A549 (cell line): ENCODE data around the gene USP2. TPM values are rescaled to one million over a fixed set of nuclear protein-coding genes. Genes with fewer than 3 reads are reported as not detected.

Experiments used
- ATAC-seq, 2 experiments: fragments of 200-7000 bp in 1 of 2; fragments of >200 bp in 1 of 2; cut with Nextera tagmentation in 1 of 2; cut with Tn5 transposase in 1 of 2; 3 replicates each; pipeline versions ENCODE4 v1.8.0 to v1.9.1; 2018 to 2020; ENCODE audit warnings: mild to moderate bottlenecking in 1 of 2, moderate library complexity in 1 of 2
- CTCF ChIA-PET: fragments of 300-600 bp; sonication (Branson Sonifier 250); formaldehyde crosslinking; extraction: SDS; loops from one replicate; lab custom pipeline; 2021; ENCODE audit warnings: antibody characterized with exemption, inconsistent platforms; lab: Yijun Ruan, JAX
- POLR2A ChIA-PET: fragments of 350-600 bp; formaldehyde crosslinking; extraction: SDS; loops from one replicate; lab custom pipeline; 2021; ENCODE audit warnings: antibody characterized with exemption, inconsistent platforms; lab: Yijun Ruan, JAX
- DNase-seq, 2 experiments: peaks; one replicate each; pipeline versions ENCODE4 v3.0.0 to v3.0.0-alpha.2; 2011 to 2016; ENCODE audit warnings: low read depth in 1 of 2, low spot score in 1 of 2
- FAIRE-seq: peaks from 2 replicates; lab custom pipeline; 2011; peaks lifted over from hg19 to GRCh38; lab: Jason Lieb, UNC
- H3K27ac ChIP-seq, 2 experiments: fragments of >200 bp; sonication (Bioruptor Twin); formaldehyde crosslinking; 3 replicates each; pipeline ENCODE4 v1.5.1; 2016 to 2017
- H3K4me1 ChIP-seq: fragments of >200 bp; sonication (Bioruptor Twin); formaldehyde crosslinking; 3 replicates; pipeline ENCODE4 v1.6.1; 2016
- H3K4me2 ChIP-seq: fragments of >200 bp; sonication (Bioruptor Twin); formaldehyde crosslinking; 3 replicates; pipeline ENCODE4 v1.6.1; 2016
- H3K4me3 ChIP-seq: fragments of >200 bp; sonication (Bioruptor Twin); formaldehyde crosslinking; 3 replicates; pipeline ENCODE4 v1.5.1; 2016
- H3K9me3 ChIP-seq: fragments of >200 bp; sonication (Bioruptor Twin); formaldehyde crosslinking; 3 replicates; pipeline ENCODE4 v1.6.1; 2016
- ATOH8 ChIP-seq: fragments of 250-450 bp; sonication (Bioruptor Pico); IDR thresholded peaks from 2 replicates; pipeline ENCODE4 v1.5.0; 2020; ENCODE audit warnings: low read depth, mild to moderate bottlenecking, moderate library complexity
- BHLHE40 ChIP-seq: IDR thresholded peaks from 2 replicates; pipeline ENCODE4 v1.6.1; 2012; ENCODE audit warnings: low read depth, low read length, inconsistent platforms
- CBX2 ChIP-seq: fragments of 200-600 bp; sonication (generic); IDR thresholded peaks from 2 replicates; pipeline ENCODE4 v1.6.1; 2016; ENCODE audit warnings: low read depth, mild to moderate bottlenecking, borderline replicate concordance
- CBX8 ChIP-seq: fragments of 200-600 bp; sonication (generic); IDR thresholded peaks from 2 replicates; pipeline ENCODE4 v1.6.1; 2016
- CEBPB ChIP-seq, 2 experiments: fragments of >200 bp in 1 of 2; sonication (Bioruptor Twin) in 1 of 2; formaldehyde crosslinking in 1 of 2; IDR thresholded peaks; 2 replicates each; pipeline ENCODE4 v1.6.1; 2012 to 2016
- EHMT2 ChIP-seq: fragments of 200-600 bp; sonication (generic); IDR thresholded peaks from 2 replicates; pipeline ENCODE4 v1.6.1; 2016; ENCODE audit warnings: antibody characterized with exemption, low read depth, mild to moderate bottlenecking, moderate library complexity
- ELK1 ChIP-seq: fragments of 150-350 bp; IDR thresholded peaks from 2 replicates; pipeline ENCODE4 v1.6.1; 2014; ENCODE audit warnings: low read depth, mild to moderate bottlenecking, low read length
- FOXS1 ChIP-seq: fragments of 250-450 bp; sonication (Bioruptor Pico); IDR thresholded peaks from 2 replicates; pipeline ENCODE4 v1.5.0; 2020; ENCODE audit warnings: mild to moderate bottlenecking, moderate library complexity
- GATA3 ChIP-seq: IDR thresholded peaks from 2 replicates; pipeline ENCODE4 v1.6.1; 2012; ENCODE audit warnings: borderline replicate concordance
- HEYL ChIP-seq: fragments of 250-450 bp; sonication (Bioruptor Pico); IDR thresholded peaks from 2 replicates; pipeline ENCODE4 v1.8.0; 2021; ENCODE audit warnings: mild to moderate bottlenecking, moderate library complexity
- HOXB13 ChIP-seq: fragments of 250-450 bp; sonication (Bioruptor Pico); IDR thresholded peaks from 2 replicates; pipeline ENCODE4 v1.5.0; 2020; ENCODE audit warnings: low read depth, mild to moderate bottlenecking, moderate library complexity
- JUN ChIP-seq, 2 experiments: fragments of >200 bp; sonication (Bioruptor Twin); formaldehyde crosslinking; IDR thresholded peaks; 2 replicates in 1 of 2; 3 replicates in 1 of 2; pipeline ENCODE4 v1.6.1; 2016 to 2017
- JUNB ChIP-seq: fragments of >200 bp; sonication (Bioruptor Twin); formaldehyde crosslinking; IDR thresholded peaks from 2 replicates; pipeline ENCODE4 v1.6.1; 2016
- MAFK ChIP-seq: fragments of 450-650 bp; IDR thresholded peaks from 2 replicates; pipeline ENCODE4 v1.6.1; 2014; ENCODE audit not compliant: partially characterized antibody
- NFE2L2 ChIP-seq: fragments of 150-350 bp; conservative IDR thresholded peaks from 2 replicates; pipeline ENCODE4 v1.6.1; 2014; ENCODE audit warnings: low read length
- NPAS2 ChIP-seq: fragments of 250-450 bp; sonication (Bioruptor Pico); IDR thresholded peaks from 2 replicates; pipeline ENCODE4 v1.8.0; 2022; ENCODE audit warnings: mild to moderate bottlenecking, moderate library complexity, borderline replicate concordance
- PHF8 ChIP-seq: fragments of 200-600 bp; sonication (generic); IDR thresholded peaks from 2 replicates; pipeline ENCODE4 v1.6.1; 2016; ENCODE audit warnings: low read depth, mild to moderate bottlenecking, antibody characterized with exemption, moderate library complexity, borderline replicate concordance
- POLR2AphosphoS2 ChIP-seq: conservative IDR thresholded peaks from 2 replicates; pipeline ENCODE4 v1.6.1; 2012; ENCODE audit warnings: low read length, improper control_type of control experiment, inconsistent platforms
- RCOR1 ChIP-seq: fragments of 150-350 bp; IDR thresholded peaks from 2 replicates; pipeline ENCODE4 v1.6.1; 2014; ENCODE audit warnings: antibody characterized with exemption, low read length, low read depth
- RFX5 ChIP-seq: fragments of 450-650 bp; IDR thresholded peaks from 2 replicates; pipeline ENCODE4 v1.7.1; 2014; ENCODE audit warnings: antibody characterized with exemption, mild to moderate bottlenecking, moderate library complexity
- USF2 ChIP-seq: fragments of 450-650 bp; IDR thresholded peaks from 2 replicates; pipeline ENCODE4 v1.6.1; 2014; ENCODE audit warnings: antibody characterized with exemption
- ZFP36 ChIP-seq: fragments of 450-650 bp; IDR thresholded peaks from 2 replicates; pipeline ENCODE4 v1.6.1; 2014; ENCODE audit warnings: borderline replicate concordance; ENCODE audit not compliant: partially characterized antibody
- WGBS: methylation state at CpG from one replicate; pipeline ENCODE4 v1.1.6; 2017; ENCODE audit errors: missing lambda C conversion rate; 5-methylcytosine and 5-hydroxymethylcytosine counted together
- polyA plus RNA-seq, 4 experiments: library from polyadenylated mRNA; depleted of rRNA in 3 of 4; stranded (reverse); fragments of >200 nt; fragmentation: RNase III in 1 of 4; extraction: RNeasy Plus Mini Kit Qiagen cat#74134 plus additional on column Dnase treatment in 1 of 4; gene quantifications; 2 replicates in 3 of 4; 3 replicates in 1 of 4; pipeline ENCODE4 v1.2.3, GENCODE V29; 2011 to 2017
- TF ChIP-seq, protein P1 (sequence below): fragments of >200 bp; sonication (Bioruptor Twin); formaldehyde crosslinking; IDR thresholded peaks from 2 replicates; pipeline ENCODE4 v1.6.1; 2016

The USP2 gene
- polyA plus RNA-seq, 2 of the 4 experiments (the other 2 are of a cell fraction) = 0.30 to 0.48 TPM

GRCh38 chr11:119347242-119347641 is 34.2 kb downstream of the USP2 start:
- POLR2A ChIA-PET = no interaction called here
- no peak for DNase-seq
- no peak overlapping the region for H3K4me2 ChIP-seq
- CTCF ChIA-PET = interaction anchor here (1.1 to 5.6 kb wide), 8 partner anchors 8 to 127 kb away, joined by 3 to 36 read pairs (median 6); partner anchors contain the start of gene USP2
- TF ChIP-seq MAFK (no peak), ZFP36 (no peak), JUN (IDR thresholded peaks at IDR 0.05) (no peak), NFE2L2 (no peak), USF2 (no peak), GATA3 (no peak), RCOR1 (no peak), HEYL (CRISPR knock-in tag) (no peak), BHLHE40 (no peak), EHMT2 (no peak), JUNB (no peak), NPAS2 (no peak), HOXB13 (CRISPR knock-in tag) (no peak), CEBPB (IDR thresholded peaks at IDR 0.05) (no peak), RFX5 (no peak), CBX8 (no peak), CBX2 (no peak), PHF8 (no peak)
- TF ChIP-seq, protein P1, sequence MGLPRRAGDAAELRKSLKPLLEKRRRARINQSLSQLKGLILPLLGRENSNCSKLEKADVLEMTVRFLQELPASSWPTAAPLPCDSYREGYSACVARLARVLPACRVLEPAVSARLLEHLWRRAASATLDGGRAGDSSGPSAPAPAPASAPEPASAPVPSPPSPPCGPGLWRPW = no peak
- H3K4me1 ChIP-seq = no peaks in the 10 kb centered on the region
- H3K9me3 ChIP-seq = no peaks in the 10 kb centered on the region
- no peak overlapping the region for H3K4me3 ChIP-seq
- FAIRE-seq = no peak
- no peak overlapping the region for H3K27ac ChIP-seq
- 47% methylated on average over 2 of the region's 2 CpGs for WGBS
- no peak; a peak in 2 of 6 replicates for ATAC-seq

- WGBS = 27% methylated on average over 6 of the region's 6 CpGs
- CTCF ChIA-PET = interaction anchor here (1.1 to 5.6 kb wide), 6 partner anchors 8 to 128 kb away, joined by 3 to 36 read pairs (median 8); partner anchors contain the start of gene USP2
- no peak for DNase-seq
- Histone ChIP-seq H3K4me3 (no peak within 1 kb of the TSS), H3K27ac (no peak within 1 kb of the TSS)
- no peak for TF ChIP-seq POLR2AphosphoS2
- no peak for TF ChIP-seq PHF8
- no peak for TF ChIP-seq FOXS1 (CRISPR knock-in tag)
- TF ChIP-seq ELK1 = no peak
- TF ChIP-seq ATOH8 (CRISPR knock-in tag) = no peak
- TF ChIP-seq, all 56 proteins: peak for 0
- FAIRE-seq (no peak), ATAC-seq (no peak)
- H3K9me3 ChIP-seq = no peaks in the 10 kb centered on the region
- POLR2A ChIA-PET = no interaction called here
- H3K4me2 ChIP-seq = no peak within 1 kb of the TSS
- no peaks in the 10 kb centered on the region for H3K4me1 ChIP-seq
These were observed 34.9 kb downstream of the USP2 start, which contains the start of gene MFRP for GRCh38 chr11:119346605-119347004. TSS of gene MFRP (minus strand) at chr11:119346705. CDS start at chr11:119346513, 192 bp downstream.
